Neural progenitor cell (in vitro differentiated cells): ENCODE results near the gene HBD. TPM values are rescaled to one million over a fixed set of nuclear protein-coding genes. Genes with fewer than 3 reads are reported as not detected.

Source experiments
- DNase-seq: peaks from one replicate; pipeline ENCODE4 v3.0.0-alpha.2; 2016; ENCODE audit warnings: low spot score
- H2AFZ ChIP-seq: fragments of 200-600 bp; sonication (generic); replicated peaks from 2 replicates; pipeline ENCODE4 v1.6.1; 2016; ENCODE audit warnings: antibody characterized with exemption
- H3F3A ChIP-seq: fragments of 200-600 bp; sonication (generic); 2 replicates; pipeline ENCODE4 v1.6.1; 2016; ENCODE audit warnings: antibody characterized with exemption, low read depth
- H3K27ac ChIP-seq: fragments of 200-600 bp; sonication (generic); 2 replicates; pipeline ENCODE4 v1.5.1; 2016; ENCODE audit warnings: mild to moderate bottlenecking
- H3K27me3 ChIP-seq: fragments of 200-600 bp; sonication (generic); 2 replicates; pipeline ENCODE4 v1.6.1; 2016; ENCODE audit warnings: mild to moderate bottlenecking, moderate library complexity
- H3K36me3 ChIP-seq: fragments of 200-600 bp; sonication (generic); 2 replicates; pipeline ENCODE4 v1.5.1; 2016
- H3K4me1 ChIP-seq: fragments of 200-600 bp; sonication (generic); 2 replicates; pipeline ENCODE4 v1.6.1; 2016; ENCODE audit warnings: mixed run types
- H3K4me2 ChIP-seq: fragments of 200-600 bp; sonication (generic); 2 replicates; pipeline ENCODE4 v1.6.1; 2016
- H3K4me3 ChIP-seq: fragments of 200-600 bp; sonication (generic); 2 replicates; pipeline ENCODE4 v1.5.1; 2016
- H3K79me2 ChIP-seq: fragments of 200-600 bp; sonication (generic); 2 replicates; pipeline ENCODE4 v1.6.1; 2016; ENCODE audit warnings: low read depth
- H3K9ac ChIP-seq: fragments of 200-600 bp; sonication (generic); 2 replicates; pipeline ENCODE4 v1.6.1; 2016
- H3K9me3 ChIP-seq: fragments of 200-600 bp; sonication (generic); 2 replicates; pipeline ENCODE4 v1.5.1; 2016; ENCODE audit warnings: low read depth
- H4K20me1 ChIP-seq: fragments of 200-600 bp; sonication (generic); 2 replicates; pipeline ENCODE4 v1.6.1; 2016; ENCODE audit warnings: low read depth
- H3K27ac Mint-ChIP-seq: 3 replicates; pipeline ENCODE4 v1.8.0; 2021; ENCODE audit warnings: mixed read lengths
- H3K27me3 Mint-ChIP-seq: 2 replicates; pipeline ENCODE4 v1.8.0; 2022; ENCODE audit warnings: low read depth, mild to moderate bottlenecking, inconsistent platforms, moderate library complexity, mixed read lengths; ENCODE audit not compliant: insufficient read depth
- H3K36me3 Mint-ChIP-seq: 3 replicates; pipeline ENCODE4 v1.8.0; 2021; ENCODE audit warnings: mixed read lengths
- H3K4me1 Mint-ChIP-seq: 3 replicates; pipeline ENCODE4 v1.8.0; 2021; ENCODE audit warnings: mixed read lengths
- H3K4me3 Mint-ChIP-seq: 3 replicates; pipeline ENCODE4 v1.8.0; 2021; ENCODE audit warnings: mild to moderate bottlenecking, moderate library complexity, mixed read lengths
- H3K9me3 Mint-ChIP-seq: 3 replicates; pipeline ENCODE4 v1.8.0; 2020; ENCODE audit warnings: mixed read lengths
- CTCF ChIP-seq: fragments of 200-600 bp; sonication (generic); IDR thresholded peaks from 2 replicates; pipeline ENCODE4 v1.5.1; 2017; ENCODE audit warnings: antibody characterized with exemption, mild to moderate bottlenecking
- EZH2 ChIP-seq: fragments of 200-600 bp; sonication (generic); IDR thresholded peaks from 2 replicates; pipeline ENCODE4 v1.6.1; 2017; ENCODE audit warnings: antibody characterized with exemption, mild to moderate bottlenecking, moderate library complexity
- EZH2phosphoT487 ChIP-seq: fragments of 200-600 bp; sonication (generic); IDR thresholded peaks from 2 replicates; pipeline ENCODE4 v1.6.1; 2017; ENCODE audit warnings: antibody characterized with exemption
- total RNA-seq: library from RNA; depleted of rRNA; stranded (reverse); fragments of >200 nt; gene quantifications from 2 replicates; pipeline ENCODE4 v1.2.3, GENCODE V29; 2015; ENCODE audit warnings: low replicate concordance

Gene HBD
- total RNA-seq, 1 donor from 2014 or later = not detected

DNA sequence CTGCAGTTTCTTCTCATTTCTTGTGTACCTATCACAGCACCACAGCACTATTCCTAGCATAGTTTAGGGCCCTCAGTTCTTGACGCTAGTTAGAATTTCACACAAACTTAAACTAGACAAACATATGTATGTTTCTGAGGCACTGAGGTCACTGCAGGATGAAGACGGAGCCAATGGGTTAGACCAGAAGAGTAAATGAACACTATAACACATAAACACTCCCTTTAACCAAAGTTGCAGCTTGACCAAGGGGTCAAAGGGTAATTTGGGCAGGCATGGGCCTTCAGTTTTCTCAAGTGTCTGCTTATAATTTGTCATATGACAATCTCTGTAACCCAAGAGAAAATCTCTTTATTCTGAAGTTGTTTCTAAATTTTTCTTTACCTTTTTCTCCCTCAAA is 48.3 kb upstream of the HBD start:
- no peaks in the 10 kb centered on the region for H4K20me1 ChIP-seq
- H3K9ac ChIP-seq = no peak overlapping the region
- no peak for DNase-seq
- H3K4me2 ChIP-seq = no peak overlapping the region
- H2AFZ ChIP-seq = no peak overlapping the region
- H3K79me2 ChIP-seq = no peaks in the 10 kb centered on the region
- H3K36me3 ChIP-seq = no peaks in the 10 kb centered on the region
- Mint-ChIP-seq H3K27ac (no peak overlapping the region), H3K27me3 (no peaks in the 10 kb centered on the region), H3K36me3 (no peaks in the 10 kb centered on the region), H3K4me3 (no peak overlapping the region), H3K9me3 (no peaks in the 10 kb centered on the region), H3K4me1 (peaks cover 5% of the 10 kb centered on the region)
- no peak overlapping the region for H3K27ac ChIP-seq
- H3K27me3 ChIP-seq = no peaks in the 10 kb centered on the region
- H3F3A ChIP-seq = no peaks in the 10 kb centered on the region
- no peak overlapping the region for H3K4me3 ChIP-seq
- no peaks in the 10 kb centered on the region for H3K4me1 ChIP-seq
- TF ChIP-seq EZH2 (no peak), EZH2phosphoT487 (no peak), CTCF (no peak)
- no peaks in the 10 kb centered on the region for H3K9me3 ChIP-seq

DNA sequence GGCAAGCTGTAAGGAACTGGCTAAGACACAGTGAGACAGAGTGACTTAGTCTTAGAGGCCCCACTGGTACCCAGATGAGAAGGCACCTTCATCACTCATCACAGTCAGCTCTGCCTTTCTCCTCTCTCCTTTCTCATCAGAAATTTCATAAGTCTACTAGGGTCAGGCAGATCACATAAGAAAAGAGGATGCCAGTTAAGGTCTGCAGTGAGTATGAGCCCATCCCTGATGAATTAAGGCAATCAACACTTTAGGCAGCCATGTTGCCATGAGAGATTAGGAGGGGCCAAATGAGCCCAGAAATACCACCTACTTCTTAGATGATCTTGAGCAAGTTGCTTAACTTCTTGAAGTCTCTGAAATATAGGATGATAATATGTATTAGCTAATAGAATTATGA is 47.3 kb upstream of the HBD start:
- Histone ChIP-seq H2AFZ (no peak overlapping the region), H3K9me3 (no peaks in the 10 kb centered on the region), H3K4me1 (no peaks in the 10 kb centered on the region), H3K4me2 (no peak overlapping the region), H4K20me1 (no peaks in the 10 kb centered on the region), H3K27ac (no peak overlapping the region), H3K79me2 (no peaks in the 10 kb centered on the region), H3F3A (no peaks in the 10 kb centered on the region), H3K9ac (no peak overlapping the region), H3K27me3 (no peaks in the 10 kb centered on the region), H3K4me3 (no peak overlapping the region), H3K36me3 (no peaks in the 10 kb centered on the region)
- H3K27ac Mint-ChIP-seq = no peak overlapping the region
- TF ChIP-seq CTCF (no peak), EZH2 (no peak), EZH2phosphoT487 (no peak)
- no peaks in the 10 kb centered on the region for H3K27me3 Mint-ChIP-seq
- H3K36me3 Mint-ChIP-seq = no peaks in the 10 kb centered on the region
- H3K4me1 Mint-ChIP-seq = peaks cover 5% of the 10 kb centered on the region
- H3K4me3 Mint-ChIP-seq = no peak overlapping the region
- DNase-seq = no peak
- no peaks in the 10 kb centered on the region for H3K9me3 Mint-ChIP-seq

DNA sequence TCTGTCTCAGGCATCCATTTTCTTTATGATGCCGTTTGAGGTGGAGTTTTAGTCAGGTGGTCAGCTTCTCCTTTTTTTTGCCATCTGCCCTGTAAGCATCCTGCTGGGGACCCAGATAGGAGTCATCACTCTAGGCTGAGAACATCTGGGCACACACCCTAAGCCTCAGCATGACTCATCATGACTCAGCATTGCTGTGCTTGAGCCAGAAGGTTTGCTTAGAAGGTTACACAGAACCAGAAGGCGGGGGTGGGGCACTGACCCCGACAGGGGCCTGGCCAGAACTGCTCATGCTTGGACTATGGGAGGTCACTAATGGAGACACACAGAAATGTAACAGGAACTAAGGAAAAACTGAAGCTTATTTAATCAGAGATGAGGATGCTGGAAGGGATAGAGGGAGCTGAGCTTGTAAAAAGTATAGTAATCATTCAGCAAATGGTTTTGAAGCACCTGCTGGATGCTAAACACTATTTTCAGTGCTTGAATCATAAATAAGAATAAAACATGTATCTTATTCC is 46.4 kb upstream of the HBD start:
- no peak overlapping the region for H2AFZ ChIP-seq
- H3K27ac ChIP-seq = no peak overlapping the region
- no peaks in the 10 kb centered on the region for H4K20me1 ChIP-seq
- H3K4me3 ChIP-seq = no peak overlapping the region
- no peak overlapping the region for H3K27ac Mint-ChIP-seq
- peaks cover 5% of the 10 kb centered on the region for H3K4me1 Mint-ChIP-seq
- H3K4me1 ChIP-seq = no peaks in the 10 kb centered on the region
- H3K36me3 ChIP-seq = no peaks in the 10 kb centered on the region
- TF ChIP-seq CTCF = no peak
- no peak for TF ChIP-seq EZH2phosphoT487
- TF ChIP-seq EZH2 = no peak
- no peak overlapping the region for H3K4me3 Mint-ChIP-seq
- H3K9ac ChIP-seq = no peak overlapping the region
- H3K4me2 ChIP-seq = no peak overlapping the region
- peak; percentile 39 for DNase-seq
- no peaks in the 10 kb centered on the region for H3K9me3 Mint-ChIP-seq
- no peaks in the 10 kb centered on the region for H3K27me3 ChIP-seq
- no peaks in the 10 kb centered on the region for H3K9me3 ChIP-seq
- H3K79me2 ChIP-seq = no peaks in the 10 kb centered on the region
- H3F3A ChIP-seq = no peaks in the 10 kb centered on the region
- H3K27me3 Mint-ChIP-seq = no peaks in the 10 kb centered on the region
- no peaks in the 10 kb centered on the region for H3K36me3 Mint-ChIP-seq
